GM12878 (cell line): ENCODE results near the gene BICRA. TPM values are rescaled to one million over a fixed set of nuclear protein-coding genes. Genes with fewer than 3 reads are reported as not detected.

Experiments used
- ATAC-seq: fragments of 200-7000 bp; cut with Tn5 transposase; 3 replicates; pipeline ENCODE4 v1.9.1; 2020; ENCODE audit warnings: mild to moderate bottlenecking, moderate library complexity
- BruUV-seq: library from RNA; stranded (reverse); fragments of 400-500 nt; replicated peaks from 2 replicates; lab custom pipeline; 2021; lab: Mats Ljungman, UMichigan
- CTCF ChIA-PET: fragments of 300-600 bp; sonication (Branson Sonifier 250); formaldehyde crosslinking; extraction: SDS; loops from one replicate; lab custom pipeline; 2021; ENCODE audit warnings: inconsistent platforms; lab: Yijun Ruan, JAX
- POLR2A ChIA-PET: fragments of 350-600 bp; formaldehyde crosslinking; extraction: SDS; loops from one replicate; lab custom pipeline; 2021; ENCODE audit warnings: inconsistent platforms; lab: Charles Lee
- RAD21 ChIA-PET: fragments of 300-600 bp; sonication (Branson Sonifier 250); formaldehyde crosslinking; loops from one replicate; lab custom pipeline; 2023; ENCODE audit warnings: antibody characterized with exemption; ENCODE audit not compliant: unreplicated experiment; lab: Charles Lee
- SMC1A ChIA-PET: fragments of 300-600 bp; sonication (Branson Sonifier 250); formaldehyde crosslinking; loops from one replicate; lab custom pipeline; 2023; ENCODE audit not compliant: unreplicated experiment, uncharacterized antibody; lab: Charles Lee
- DNase-seq: peaks from one replicate; pipeline ENCODE4 v3.0.0-alpha.2; 2011; ENCODE audit warnings: low read depth, low spot score
- FAIRE-seq: peaks from 3 replicates; lab custom pipeline; 2011; peaks lifted over from hg19 to GRCh38; lab: Jason Lieb, UNC
- H2AFZ ChIP-seq: 2 replicates; pipeline ENCODE4 v1.6.0; 2011; ENCODE audit warnings: low read depth, low read length, control low read depth; ENCODE audit not compliant: control insufficient read depth
- H3K27ac ChIP-seq: 2 replicates; pipeline ENCODE4 v1.5.1; 2011; ENCODE audit warnings: control low read depth; ENCODE audit not compliant: control insufficient read depth, insufficient read depth
- H3K27me3 ChIP-seq, 2 experiments: replicated peaks in 1 of 2; 2 replicates each; pipeline versions ENCODE4 v1.6.0 to v1.6.1; 2011; ENCODE audit warnings: low read length in 1 of 2; ENCODE audit not compliant: control insufficient read depth in 2 of 2, insufficient read depth in 2 of 2
- H3K36me3 ChIP-seq, 2 experiments: 2 replicates each; pipeline ENCODE4 v1.5.1; 2011; ENCODE audit warnings: low read length in 1 of 2; ENCODE audit not compliant: control insufficient read depth in 2 of 2, insufficient read depth in 2 of 2
- H3K4me1 ChIP-seq: 2 replicates; pipeline ENCODE4 v1.6.1; 2011; ENCODE audit warnings: mild to moderate bottlenecking, low read length, moderate library complexity, mixed read lengths; ENCODE audit not compliant: control insufficient read depth, insufficient read depth
- H3K4me2 ChIP-seq: 2 replicates; pipeline ENCODE4 v1.6.0; 2011; ENCODE audit warnings: control low read depth; ENCODE audit not compliant: control insufficient read depth, insufficient read depth
- H3K4me3 ChIP-seq: fragments of 200-600 bp; sonication (generic); 2 replicates; pipeline ENCODE4 v1.5.1; 2016
- H3K79me2 ChIP-seq: 2 replicates; pipeline ENCODE4 v1.6.0; 2011; ENCODE audit warnings: low read length; ENCODE audit not compliant: control insufficient read depth, insufficient read depth
- H3K9ac ChIP-seq: 2 replicates; pipeline ENCODE4 v1.8.0; 2011; ENCODE audit warnings: low read length, control low read depth, mixed read lengths; ENCODE audit not compliant: control insufficient read depth, insufficient read depth
- H3K9me3 ChIP-seq: replicated peaks from 3 replicates; pipeline ENCODE4 v1.5.1; 2011; ENCODE audit warnings: mild to moderate bottlenecking, low read length; ENCODE audit not compliant: control insufficient read depth, insufficient read depth
- H4K20me1 ChIP-seq: 2 replicates; pipeline ENCODE4 v1.6.0; 2011; ENCODE audit not compliant: control insufficient read depth, insufficient read depth
- RUNX3 ChIP-seq: IDR thresholded peaks from 2 replicates; pipeline ENCODE4 v1.6.1; 2012; ENCODE audit warnings: low read length, inconsistent platforms
- WGBS: methylation state at CpG from one replicate; pipeline ENCODE4 v1.1.6; 2016; ENCODE audit warnings: low lambda C conversion rate; ENCODE audit not compliant: insufficient replicate concordance, insufficient coverage; ENCODE audit errors: missing lambda C conversion rate; 5-methylcytosine and 5-hydroxymethylcytosine counted together
- in situ Hi-C: fragments of 300-500 bp; cut with MboI; formaldehyde crosslinking; loops from 9 replicates; pipeline ENCODE4 v1.14.3; 2018; ENCODE audit warnings: mixed read lengths
- intact Hi-C: fragments of 100-400 bp; cut with micrococcal nuclease; formaldehyde crosslinking; loops from one replicate; pipeline ENCODE4 v1.14.2; 2022; ENCODE audit not compliant: unreplicated experiment
- polyA plus RNA-seq, 11 experiments: library from polyadenylated mRNA; depleted of rRNA in 4 of 11; unstranded in 6 of 11; stranded (reverse) in 5 of 11; fragments of >200 nt; fragmentation: Nextera tagmentation in 4 of 11; fragmentation: Illumina TruSeq in 1 of 11; extraction: Ambion mirVana in 4 of 11; extraction: Trizol in 1 of 11; gene quantifications; 1 replicate in 1 of 11; 2 replicates in 10 of 11; pipeline versions ENCODE4 v1.2.1 to v1.2.3, GENCODE V29; 2011 to 2016; ENCODE audit warnings: inconsistent platforms in 2 of 11, missing spikeins in 2 of 11, low read depth in 1 of 11
- total RNA-seq, 4 experiments: library from RNA; depleted of rRNA in 3 of 4; stranded (reverse); fragments of >200 nt in 3 of 4; fragmentation: Illumina TruSeq in 1 of 4; extraction: Trizol in 1 of 4; gene quantifications; 2 replicates each; pipeline versions ENCODE4 v1.2.1 to v1.2.3, GENCODE V29; 2013 to 2021
- TF ChIP-seq, protein P1 (sequence below): IDR thresholded peaks from 2 replicates; pipeline ENCODE4 v1.6.1; 2012; ENCODE audit warnings: improper control_type of control experiment, low read depth, low read length; ENCODE audit not compliant: insufficient replicate concordance

BICRA gene
- total and polyA plus RNA-seq, 10 of the 15 experiments (the other 5 are each of a cell fraction or from before 2014, with no cell fraction given), result 0.11 to 15.3 (median 1.3) TPM

DNA sequence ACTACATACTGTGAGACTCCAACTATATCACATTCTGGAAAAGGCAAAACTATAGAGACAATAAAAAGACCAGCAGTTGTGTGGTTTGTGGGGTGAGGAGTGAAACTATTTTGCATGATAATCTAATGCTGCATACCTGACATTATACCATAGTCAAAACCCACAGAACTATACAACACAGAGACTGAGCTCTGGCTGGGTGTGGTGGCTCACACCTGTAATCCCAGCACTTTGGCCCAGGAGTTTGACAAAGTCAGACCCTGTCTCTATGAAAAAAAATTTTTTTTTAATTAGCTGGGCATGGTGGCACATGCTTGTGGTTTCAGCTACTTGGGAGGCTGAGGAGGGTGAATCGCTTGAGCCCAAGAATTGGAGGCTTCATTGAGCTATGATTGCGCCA is 47.9 kb upstream of the BICRA start:
- no peak overlapping the region for H3K9ac ChIP-seq
- no peaks in the 10 kb centered on the region for H3K36me3 ChIP-seq
- TF ChIP-seq, protein P1, sequence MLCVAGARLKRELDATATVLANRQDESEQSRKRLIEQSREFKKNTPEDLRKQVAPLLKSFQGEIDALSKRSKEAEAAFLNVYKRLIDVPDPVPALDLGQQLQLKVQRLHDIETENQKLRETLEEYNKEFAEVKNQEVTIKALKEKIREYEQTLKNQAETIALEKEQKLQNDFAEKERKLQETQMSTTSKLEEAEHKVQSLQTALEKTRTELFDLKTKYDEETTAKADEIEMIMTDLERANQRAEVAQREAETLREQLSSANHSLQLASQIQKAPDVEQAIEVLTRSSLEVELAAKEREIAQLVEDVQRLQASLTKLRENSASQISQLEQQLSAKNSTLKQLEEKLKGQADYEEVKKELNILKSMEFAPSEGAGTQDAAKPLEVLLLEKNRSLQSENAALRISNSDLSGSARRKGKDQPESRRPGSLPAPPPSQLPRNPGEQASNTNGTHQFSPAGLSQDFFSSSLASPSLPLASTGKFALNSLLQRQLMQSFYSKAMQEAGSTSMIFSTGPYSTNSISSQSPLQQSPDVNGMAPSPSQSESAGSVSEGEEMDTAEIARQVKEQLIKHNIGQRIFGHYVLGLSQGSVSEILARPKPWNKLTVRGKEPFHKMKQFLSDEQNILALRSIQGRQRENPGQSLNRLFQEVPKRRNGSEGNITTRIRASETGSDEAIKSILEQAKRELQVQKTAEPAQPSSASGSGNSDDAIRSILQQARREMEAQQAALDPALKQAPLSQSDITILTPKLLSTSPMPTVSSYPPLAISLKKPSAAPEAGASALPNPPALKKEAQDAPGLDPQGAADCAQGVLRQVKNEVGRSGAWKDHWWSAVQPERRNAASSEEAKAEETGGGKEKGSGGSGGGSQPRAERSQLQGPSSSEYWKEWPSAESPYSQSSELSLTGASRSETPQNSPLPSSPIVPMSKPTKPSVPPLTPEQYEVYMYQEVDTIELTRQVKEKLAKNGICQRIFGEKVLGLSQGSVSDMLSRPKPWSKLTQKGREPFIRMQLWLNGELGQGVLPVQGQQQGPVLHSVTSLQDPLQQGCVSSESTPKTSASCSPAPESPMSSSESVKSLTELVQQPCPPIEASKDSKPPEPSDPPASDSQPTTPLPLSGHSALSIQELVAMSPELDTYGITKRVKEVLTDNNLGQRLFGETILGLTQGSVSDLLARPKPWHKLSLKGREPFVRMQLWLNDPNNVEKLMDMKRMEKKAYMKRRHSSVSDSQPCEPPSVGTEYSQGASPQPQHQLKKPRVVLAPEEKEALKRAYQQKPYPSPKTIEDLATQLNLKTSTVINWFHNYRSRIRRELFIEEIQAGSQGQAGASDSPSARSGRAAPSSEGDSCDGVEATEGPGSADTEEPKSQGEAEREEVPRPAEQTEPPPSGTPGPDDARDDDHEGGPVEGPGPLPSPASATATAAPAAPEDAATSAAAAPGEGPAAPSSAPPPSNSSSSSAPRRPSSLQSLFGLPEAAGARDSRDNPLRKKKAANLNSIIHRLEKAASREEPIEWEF, result no peak
- TF ChIP-seq RUNX3, result peak; percentile 27; the same call in 1 of the 2 replicates
- intact Hi-C loops, result no loop called here
- H3K4me2 ChIP-seq, result peak overlapping the region; percentile 22; the same call in 1 of the 2 replicates
- ChIA-PET CTCF (interaction anchor here (1.1 kb wide), 1 partner anchor 45 kb away, joined by 3 read pairs; no protein-coding TSS in a partner anchor), SMC1A (interaction anchor here (1.0 to 1.6 kb wide), 4 partner anchors 8 to 45 kb away, joined by 3 to 4 read pairs (median 4); no protein-coding TSS in a partner anchor), POLR2A (interaction anchor here (0.7 kb wide), 1 partner anchor 17 kb away, joined by 3 read pairs; no protein-coding TSS in a partner anchor), RAD21 (interaction anchor here (0.9 kb wide), 2 partner anchors 43 to 45 kb away, joined by 3 read pairs; no protein-coding TSS in a partner anchor)
- H3K27ac ChIP-seq, result no peak overlapping the region
- peak; percentile 56 for ATAC-seq
- in situ Hi-C loops, result no loop called here
- H3K4me1 ChIP-seq, result peaks cover 5% of the 10 kb centered on the region; the same call in 1 of the 2 replicates
- no peaks in the 10 kb centered on the region for H3K9me3 ChIP-seq
- no TSS peak for BruUV-seq
- DNase-seq, result no peak
- 64% methylated on average over 2 of the region's 2 CpGs for WGBS
- no peaks in the 10 kb centered on the region for H3K27me3 ChIP-seq
- no peak overlapping the region for H2AFZ ChIP-seq
- no peaks in the 10 kb centered on the region for H3K79me2 ChIP-seq
- no peak for FAIRE-seq
- no peaks in the 10 kb centered on the region for H4K20me1 ChIP-seq
- no peak overlapping the region for H3K4me3 ChIP-seq
